Measurements from ENCODE around the gene PTPRD. TPM values are rescaled to one million over a fixed set of nuclear protein-coding genes. Genes with fewer than 3 reads are reported as not detected.

Gene PTPRD
- total and polyA plus RNA-seq, 9 of the 15 experiments (the other 6 are each of a cell fraction or from before 2014, with no cell fraction given): 0.11 TPM; not detected in 8

- TF ChIP-seq STAT5A (IDR thresholded peaks at IDR 0.05; ENCODE audit: borderline replicate concordance, low read length) (no peak), FOXJ2 (tag; IDR thresholded peaks at IDR 0.05) (no peak), GTF2B (IDR thresholded peaks at IDR 0.05; ENCODE audit: extremely low read depth, insufficient read length) (no peak), IRF9 (tag; IDR thresholded peaks at IDR 0.05) (no peak)
- TF ChIP-seq, protein P1, sequence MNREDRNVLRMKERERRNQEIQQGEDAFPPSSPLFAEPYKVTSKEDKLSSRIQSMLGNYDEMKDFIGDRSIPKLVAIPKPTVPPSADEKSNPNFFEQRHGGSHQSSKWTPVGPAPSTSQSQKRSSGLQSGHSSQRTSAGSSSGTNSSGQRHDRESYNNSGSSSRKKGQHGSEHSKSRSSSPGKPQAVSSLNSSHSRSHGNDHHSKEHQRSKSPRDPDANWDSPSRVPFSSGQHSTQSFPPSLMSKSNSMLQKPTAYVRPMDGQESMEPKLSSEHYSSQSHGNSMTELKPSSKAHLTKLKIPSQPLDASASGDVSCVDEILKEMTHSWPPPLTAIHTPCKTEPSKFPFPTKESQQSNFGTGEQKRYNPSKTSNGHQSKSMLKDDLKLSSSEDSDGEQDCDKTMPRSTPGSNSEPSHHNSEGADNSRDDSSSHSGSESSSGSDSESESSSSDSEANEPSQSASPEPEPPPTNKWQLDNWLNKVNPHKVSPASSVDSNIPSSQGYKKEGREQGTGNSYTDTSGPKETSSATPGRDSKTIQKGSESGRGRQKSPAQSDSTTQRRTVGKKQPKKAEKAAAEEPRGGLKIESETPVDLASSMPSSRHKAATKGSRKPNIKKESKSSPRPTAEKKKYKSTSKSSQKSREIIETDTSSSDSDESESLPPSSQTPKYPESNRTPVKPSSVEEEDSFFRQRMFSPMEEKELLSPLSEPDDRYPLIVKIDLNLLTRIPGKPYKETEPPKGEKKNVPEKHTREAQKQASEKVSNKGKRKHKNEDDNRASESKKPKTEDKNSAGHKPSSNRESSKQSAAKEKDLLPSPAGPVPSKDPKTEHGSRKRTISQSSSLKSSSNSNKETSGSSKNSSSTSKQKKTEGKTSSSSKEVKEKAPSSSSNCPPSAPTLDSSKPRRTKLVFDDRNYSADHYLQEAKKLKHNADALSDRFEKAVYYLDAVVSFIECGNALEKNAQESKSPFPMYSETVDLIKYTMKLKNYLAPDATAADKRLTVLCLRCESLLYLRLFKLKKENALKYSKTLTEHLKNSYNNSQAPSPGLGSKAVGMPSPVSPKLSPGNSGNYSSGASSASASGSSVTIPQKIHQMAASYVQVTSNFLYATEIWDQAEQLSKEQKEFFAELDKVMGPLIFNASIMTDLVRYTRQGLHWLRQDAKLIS (CRISPR knock-in tag; IDR thresholded peaks at IDR 0.05): no peak
Measured at GRCh38 chr9:8534828-8535227, 2078.0 kb downstream of the PTPRD start (continued).

DNA sequence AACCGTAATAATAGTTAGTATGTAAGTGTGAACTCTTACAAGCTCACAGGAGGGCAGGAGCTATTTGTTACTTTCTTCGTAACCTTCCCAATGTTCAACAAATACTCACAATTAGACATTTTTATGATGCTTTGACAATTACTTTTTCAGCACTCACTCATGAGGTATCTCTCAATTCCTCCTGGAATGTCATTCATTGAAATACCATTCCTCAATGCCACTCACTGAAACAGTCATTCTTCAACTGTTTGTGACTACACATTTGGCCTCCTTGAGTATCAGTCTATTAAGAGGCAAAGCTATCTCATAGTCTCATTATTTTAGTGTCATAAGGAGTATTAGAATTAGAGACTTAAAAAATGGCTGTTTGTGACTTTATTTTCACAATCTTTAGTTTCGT lies 2079.1 kb downstream of the PTPRD start:
- H4K20me1 ChIP-seq (replicated peaks; ENCODE audit: control insufficient read depth, insufficient read depth, low read length): no peaks in the 10 kb centered on the region
- H2AFZ ChIP-seq (ENCODE audit: low read depth, low read length): no peak overlapping the region
- no peak overlapping the region for H3K4me3 ChIP-seq
- no peaks in the 10 kb centered on the region for H3K9me3 ChIP-seq (replicated peaks; ENCODE audit: control insufficient read depth, insufficient read depth, low read depth, low read length)
- DNase-seq (ENCODE audit: extremely low read depth in 1 of 4, low spot score in 3 of 4): no peak
- ATAC-seq: no peak
- H3K79me2 ChIP-seq (ENCODE audit: control insufficient read depth, insufficient read depth, low read length): no peaks in the 10 kb centered on the region
- TF ChIP-seq ZNF174 (CRISPR knock-in tag; IDR thresholded peaks at IDR 0.05) (no peak), NFRKB (IDR thresholded peaks at IDR 0.05; ENCODE audit: low read depth) (no peak), KAT8 (IDR thresholded peaks at IDR 0.05; ENCODE audit: low read depth) (no peak)
- in situ Hi-C loops (cut with MboI): no loop called here
- no peak overlapping the region for H3K27ac ChIP-seq (ENCODE audit: extremely low read depth, low read depth, low read length)
- CTCF ChIA-PET (ENCODE audit: low intra/inter-chr PET ratio): no interaction called here
- H3K4me2 ChIP-seq (ENCODE audit: insufficient read depth, low read length): no peak overlapping the region
- intact Hi-C loops (cut with micrococcal nuclease): no loop called here
- no peaks in the 10 kb centered on the region for H3K27me3 ChIP-seq (ENCODE audit: control insufficient read depth in 2 of 2, insufficient read depth in 2 of 2, low read length in 2 of 2)
- BruUV-seq (replicated peaks): no TSS peak
- H3K4me1 ChIP-seq (replicated peaks in 1 of 2; ENCODE audit: control insufficient read depth in 2 of 2, insufficient read depth in 2 of 2, low read length in 2 of 2): no peaks in the 10 kb centered on the region
- no peaks in the 10 kb centered on the region for H3K9me1 ChIP-seq (ENCODE audit: control insufficient read depth, insufficient read depth, low read length)
- H3K9ac ChIP-seq (ENCODE audit: insufficient read depth in 1 of 2, low read depth in 2 of 2, low read length in 2 of 2): no peak overlapping the region
- FAIRE-seq: no peak
- no peaks in the 10 kb centered on the region for H3K36me3 ChIP-seq (ENCODE audit: control insufficient read depth, insufficient read depth, low read length)
- WGBS (ENCODE audit: insufficient coverage, low coverage, missing lambda C conversion rate): 0% methylated on average over 3 of the region's 3 CpGs
- POLR2A ChIA-PET: no interaction called here
